ENCODE measurements around the gene OR2A25.

The OR2A25 gene

DNA sequence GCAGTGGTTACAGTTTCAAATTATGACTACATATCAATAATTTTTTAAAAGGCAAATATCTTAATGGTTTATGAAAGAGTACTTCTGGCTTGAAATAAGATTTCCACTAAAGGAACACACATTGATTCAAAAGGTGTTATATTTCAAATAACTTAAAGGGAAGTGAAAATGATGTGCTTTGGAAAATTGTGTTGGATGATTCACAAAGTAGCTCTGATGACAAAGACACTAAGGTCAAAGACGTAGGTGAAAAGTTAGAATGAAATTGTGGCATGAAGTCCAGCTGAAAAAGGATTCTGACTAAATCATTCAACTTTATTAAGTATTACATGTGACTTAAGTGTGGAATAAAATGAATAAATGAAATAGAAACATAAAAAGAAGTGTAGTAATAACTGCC is 41.6 kb upstream of the OR2A25 start:
- TF ChIP-seq ZFX (IDR thresholded peaks at IDR 0.05): no peak
- TF ChIP-seq, protein P1, sequence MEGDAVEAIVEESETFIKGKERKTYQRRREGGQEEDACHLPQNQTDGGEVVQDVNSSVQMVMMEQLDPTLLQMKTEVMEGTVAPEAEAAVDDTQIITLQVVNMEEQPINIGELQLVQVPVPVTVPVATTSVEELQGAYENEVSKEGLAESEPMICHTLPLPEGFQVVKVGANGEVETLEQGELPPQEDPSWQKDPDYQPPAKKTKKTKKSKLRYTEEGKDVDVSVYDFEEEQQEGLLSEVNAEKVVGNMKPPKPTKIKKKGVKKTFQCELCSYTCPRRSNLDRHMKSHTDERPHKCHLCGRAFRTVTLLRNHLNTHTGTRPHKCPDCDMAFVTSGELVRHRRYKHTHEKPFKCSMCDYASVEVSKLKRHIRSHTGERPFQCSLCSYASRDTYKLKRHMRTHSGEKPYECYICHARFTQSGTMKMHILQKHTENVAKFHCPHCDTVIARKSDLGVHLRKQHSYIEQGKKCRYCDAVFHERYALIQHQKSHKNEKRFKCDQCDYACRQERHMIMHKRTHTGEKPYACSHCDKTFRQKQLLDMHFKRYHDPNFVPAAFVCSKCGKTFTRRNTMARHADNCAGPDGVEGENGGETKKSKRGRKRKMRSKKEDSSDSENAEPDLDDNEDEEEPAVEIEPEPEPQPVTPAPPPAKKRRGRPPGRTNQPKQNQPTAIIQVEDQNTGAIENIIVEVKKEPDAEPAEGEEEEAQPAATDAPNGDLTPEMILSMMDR (conservative IDR thresholded peaks at IDR 0.05): no peak
- H3K27ac ChIP-seq: no peak overlapping the region

DNA sequence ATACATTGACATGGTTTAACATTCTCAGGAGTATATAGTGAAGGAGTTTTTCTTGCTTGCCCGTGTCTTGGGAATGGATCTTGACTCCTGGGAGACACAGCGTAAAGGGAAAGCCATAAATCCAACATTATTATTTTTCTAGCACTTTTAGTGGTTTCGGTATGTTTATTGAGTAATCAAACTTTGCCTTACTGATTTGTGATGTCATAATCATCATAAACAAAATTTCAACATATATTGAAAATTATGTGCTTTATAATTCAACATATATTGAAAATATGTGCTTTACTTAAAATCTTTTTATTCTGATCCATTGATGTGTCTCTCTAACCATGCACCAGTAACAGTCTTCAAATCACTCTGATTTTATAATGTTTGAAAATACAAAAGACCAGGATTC is 41.1 kb upstream of the OR2A25 start:
- TF ChIP-seq ZFX (IDR thresholded peaks at IDR 0.05): no peak
- no peak overlapping the region for H3K27ac ChIP-seq

DNA sequence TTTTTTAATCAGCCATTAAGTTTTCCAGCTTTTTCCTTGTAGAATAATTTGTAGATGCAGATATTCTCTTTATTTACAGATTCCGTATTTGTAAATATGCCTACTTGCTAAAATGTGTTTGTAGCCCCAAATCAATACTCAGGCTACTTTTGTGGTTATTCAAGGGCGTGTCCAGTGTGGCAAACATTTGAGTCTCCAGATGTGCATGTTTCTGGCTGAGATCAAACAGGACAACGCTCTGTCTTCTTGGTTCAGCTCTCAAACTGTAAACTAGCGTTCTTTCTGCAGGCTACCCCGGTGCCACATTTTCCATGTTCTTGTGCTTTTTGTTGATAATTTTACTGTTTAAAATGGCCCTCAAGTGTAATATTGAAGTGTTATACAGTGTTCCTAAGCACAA is 37.1 kb upstream of the OR2A25 start:
- TF ChIP-seq, protein P1 (conservative IDR thresholded peaks at IDR 0.05): no peak
- no peak for TF ChIP-seq ZFX (IDR thresholded peaks at IDR 0.05)
- H3K27ac ChIP-seq: no peak overlapping the region

DNA sequence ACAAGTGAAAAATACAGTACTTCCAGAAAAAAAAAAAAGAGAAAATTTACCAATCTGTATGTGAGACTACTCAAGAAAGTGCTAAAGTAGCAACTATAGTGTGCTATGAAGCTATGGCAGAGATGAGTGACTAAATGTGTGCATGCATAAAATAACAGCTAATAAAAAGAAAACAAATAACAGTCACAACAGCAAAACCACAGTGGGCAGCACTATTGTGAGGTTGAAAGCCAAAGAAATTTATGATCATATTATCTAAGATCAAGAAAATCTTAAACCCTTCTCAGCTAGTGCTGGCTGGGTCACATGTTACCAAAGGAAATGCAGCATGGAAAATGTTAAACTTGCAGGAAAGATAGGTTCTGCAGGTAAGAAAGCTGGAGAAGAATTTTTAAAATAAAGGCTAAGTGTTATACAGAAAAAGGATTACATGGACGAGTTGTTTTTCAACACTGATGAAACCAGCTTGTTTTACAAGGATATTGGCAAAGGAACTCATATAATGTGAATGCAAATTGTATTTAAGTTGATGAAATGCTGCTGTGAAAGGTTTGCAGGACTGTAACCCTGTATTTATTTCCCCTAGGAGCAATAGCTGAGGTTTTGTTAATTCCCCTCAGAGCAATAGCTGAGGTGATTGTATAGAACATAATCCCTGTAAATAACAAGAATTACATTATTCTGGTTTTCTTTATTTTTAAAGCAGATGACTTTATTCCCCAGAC is 36.5 kb upstream of the OR2A25 start:
- TF ChIP-seq, protein P1 (conservative IDR thresholded peaks at IDR 0.05): no peak
- no peak for TF ChIP-seq ZFX (IDR thresholded peaks at IDR 0.05)
- no peak overlapping the region for H3K27ac ChIP-seq

DNA sequence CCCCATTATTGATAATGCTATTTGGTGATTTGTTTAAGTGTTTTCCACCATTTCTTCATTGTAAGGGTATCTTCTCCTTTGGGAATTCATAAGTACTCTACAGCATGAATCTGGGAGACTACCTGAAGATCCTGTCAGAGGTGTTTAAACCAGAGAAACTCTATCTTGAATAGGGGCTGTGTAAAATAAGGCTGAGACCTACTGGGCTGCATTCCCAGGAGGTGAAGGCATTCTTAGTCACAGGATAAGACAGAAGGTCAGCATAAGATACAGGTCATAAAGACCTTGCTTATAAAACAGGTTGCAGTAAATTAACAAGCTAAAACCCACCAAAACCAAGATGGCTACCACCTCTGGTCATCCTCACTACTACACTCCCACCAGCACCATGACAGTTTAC is 34.2 kb upstream of the OR2A25 start:
- TF ChIP-seq, protein P1 (conservative IDR thresholded peaks at IDR 0.05): no peak
- no peak for TF ChIP-seq ZFX (IDR thresholded peaks at IDR 0.05)
- no peak overlapping the region for H3K27ac ChIP-seq

DNA sequence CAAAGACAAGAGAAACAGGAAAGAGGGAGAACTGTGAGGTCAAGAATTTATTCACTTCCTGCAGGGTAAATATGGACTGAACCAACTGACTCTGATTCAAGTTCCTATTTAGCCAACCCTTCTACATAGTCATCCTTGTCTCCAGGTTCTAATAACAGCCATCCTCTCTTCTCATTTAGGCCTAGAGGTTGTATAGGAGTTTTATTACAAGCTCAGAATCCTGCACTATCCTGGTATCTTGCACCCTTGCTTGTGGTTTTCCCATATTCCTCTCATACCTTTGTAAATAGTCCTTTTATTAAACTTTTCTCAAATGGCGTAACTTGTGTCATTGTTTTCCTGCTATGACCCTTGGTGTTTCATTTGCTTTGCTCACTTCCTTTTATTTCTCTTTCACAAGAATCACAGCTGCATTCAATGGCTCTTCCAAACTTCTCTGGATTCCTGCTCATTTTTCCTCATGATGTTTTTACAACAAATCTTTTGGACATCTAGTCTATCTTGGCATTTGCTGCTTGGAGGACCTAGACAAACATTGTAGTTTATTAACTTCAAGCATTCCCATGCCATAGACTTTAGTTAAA is 33.2 kb upstream of the OR2A25 start:
- TF ChIP-seq, protein P1 (conservative IDR thresholded peaks at IDR 0.05): no peak
- TF ChIP-seq ZFX (IDR thresholded peaks at IDR 0.05): no peak
- no peak overlapping the region for H3K27ac ChIP-seq

DNA sequence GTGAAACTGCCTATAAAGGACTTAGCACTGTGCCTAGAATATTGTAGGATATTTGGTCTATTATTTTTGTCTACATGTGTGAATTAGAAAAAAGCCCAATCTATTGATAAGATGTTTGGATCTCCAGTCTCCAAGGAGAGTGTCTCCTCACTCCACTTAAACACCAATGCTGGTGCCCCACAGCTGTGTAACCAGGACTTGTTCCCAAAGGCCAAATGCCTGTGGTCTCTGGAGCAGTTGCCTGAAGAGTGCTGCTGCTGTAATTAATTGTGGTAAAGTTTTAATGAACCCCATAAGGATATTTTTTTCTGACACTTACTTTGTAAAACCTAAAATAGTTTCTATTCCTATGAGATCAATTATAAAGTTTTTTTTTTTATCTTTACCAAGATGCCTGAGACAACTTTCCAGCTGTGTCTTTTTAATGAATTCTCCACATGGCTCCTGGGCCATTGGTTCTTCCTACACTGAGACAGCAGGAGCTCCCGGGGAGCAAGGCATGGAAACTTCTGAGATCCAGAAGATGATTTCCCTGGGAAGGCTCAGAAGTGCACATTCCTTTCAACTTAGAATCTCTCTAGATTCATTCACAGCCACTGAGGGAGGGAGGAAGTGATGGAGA is 32.1 kb upstream of the OR2A25 start:
- H3K27ac ChIP-seq: no peak overlapping the region
- TF ChIP-seq, protein P1 (conservative IDR thresholded peaks at IDR 0.05): no peak
- no peak for TF ChIP-seq ZFX (IDR thresholded peaks at IDR 0.05)
